ENCODE measurements around the gene SLC22A15. TPM values are rescaled to one million over a fixed set of nuclear protein-coding genes. Genes with fewer than 3 reads are reported as not detected.
"Not testable (repeated sequence)": the region's sequence is repeated elsewhere in the genome, so short reads cannot be mapped to it uniquely, and the experiment has no call there.

Gene SLC22A15
- total RNA-seq, 1 donor from 2014 or later: 5.3 TPM

GRCh38 chr1:115989699-115990098 lies 13.4 kb downstream of the SLC22A15 start:
- no peak overlapping the region for H3K4me3 Mint-ChIP-seq (ENCODE audit: low read depth)
- no peaks in the 10 kb centered on the region for H3K4me1 Mint-ChIP-seq (ENCODE audit: low read depth)
- TF ChIP-seq CTCF (IDR thresholded peaks at IDR 0.05; ENCODE audit: unreplicated experiment): no peak
- no peak overlapping the region for H3K27ac Mint-ChIP-seq
- no peak for DNase-seq (ENCODE audit: low spot score, unreplicated experiment)
- no peaks in the 10 kb centered on the region for H3K9me3 Mint-ChIP-seq (ENCODE audit: low read depth)
- H3K36me3 Mint-ChIP-seq (ENCODE audit: insufficient read depth): peaks cover 4% of the 10 kb centered on the region
- H3K27me3 Mint-ChIP-seq: no peaks in the 10 kb centered on the region

- Mint-ChIP-seq H3K4me3 (ENCODE audit: low read depth) (no peak overlapping the region), H3K27ac (no peak overlapping the region), H3K9me3 (ENCODE audit: low read depth) (peaks cover 2% of the 10 kb centered on the region), H3K27me3 (no peaks in the 10 kb centered on the region), H3K36me3 (ENCODE audit: insufficient read depth) (peaks cover 7% of the 10 kb centered on the region), H3K4me1 (ENCODE audit: low read depth) (no peaks in the 10 kb centered on the region)
- no peak for DNase-seq (ENCODE audit: low spot score, unreplicated experiment)
- TF ChIP-seq CTCF (IDR thresholded peaks at IDR 0.05; ENCODE audit: unreplicated experiment): no peak
These were observed 15.6 kb downstream of the SLC22A15 start for GRCh38 chr1:115991909-115992308.

DNA sequence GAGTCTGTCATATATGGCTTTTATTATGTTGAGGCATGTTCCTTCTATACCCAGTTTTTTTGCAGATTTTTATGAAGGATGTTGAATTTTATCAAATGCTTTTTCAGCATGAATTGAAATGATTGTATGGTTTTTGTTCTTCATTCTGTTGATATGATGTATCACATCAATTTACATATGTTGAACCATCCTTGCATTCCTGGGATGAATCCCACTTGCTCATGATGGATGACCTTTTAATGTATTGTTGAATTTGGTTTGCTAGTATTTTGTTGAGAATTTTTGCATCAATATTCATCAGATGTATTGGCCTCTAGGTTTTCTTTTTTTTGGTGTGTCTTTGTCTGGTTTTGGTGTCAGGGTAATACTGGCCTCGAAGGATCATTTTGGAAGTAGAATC lies 21.6 kb downstream of the SLC22A15 start:
- Mint-ChIP-seq H3K9me3 (ENCODE audit: low read depth) (peaks cover 27% of the 10 kb centered on the region), H3K36me3 (ENCODE audit: insufficient read depth) (peaks cover 29% of the 10 kb centered on the region)
- not testable (repeated sequence) for H3K27ac Mint-ChIP-seq; H3K27me3 Mint-ChIP-seq; H3K4me3 Mint-ChIP-seq (ENCODE audit: low read depth); H3K4me1 Mint-ChIP-seq (ENCODE audit: low read depth); DNase-seq (ENCODE audit: low spot score, unreplicated experiment)

GRCh38 chr1:116001739-116002487 lies 25.6 kb downstream of the SLC22A15 start:
- no peaks in the 10 kb centered on the region for H3K27me3 Mint-ChIP-seq
- TF ChIP-seq CTCF (IDR thresholded peaks at IDR 0.05; ENCODE audit: unreplicated experiment): no peak
- DNase-seq (ENCODE audit: low spot score, unreplicated experiment): no peak
- H3K4me1 Mint-ChIP-seq (ENCODE audit: low read depth): no peaks in the 10 kb centered on the region
- peaks cover 33% of the 10 kb centered on the region for H3K9me3 Mint-ChIP-seq (ENCODE audit: low read depth)
- no peak overlapping the region for H3K4me3 Mint-ChIP-seq (ENCODE audit: low read depth)
- H3K36me3 Mint-ChIP-seq (ENCODE audit: insufficient read depth): peaks cover 26% of the 10 kb centered on the region
- no peak overlapping the region for H3K27ac Mint-ChIP-seq

DNA sequence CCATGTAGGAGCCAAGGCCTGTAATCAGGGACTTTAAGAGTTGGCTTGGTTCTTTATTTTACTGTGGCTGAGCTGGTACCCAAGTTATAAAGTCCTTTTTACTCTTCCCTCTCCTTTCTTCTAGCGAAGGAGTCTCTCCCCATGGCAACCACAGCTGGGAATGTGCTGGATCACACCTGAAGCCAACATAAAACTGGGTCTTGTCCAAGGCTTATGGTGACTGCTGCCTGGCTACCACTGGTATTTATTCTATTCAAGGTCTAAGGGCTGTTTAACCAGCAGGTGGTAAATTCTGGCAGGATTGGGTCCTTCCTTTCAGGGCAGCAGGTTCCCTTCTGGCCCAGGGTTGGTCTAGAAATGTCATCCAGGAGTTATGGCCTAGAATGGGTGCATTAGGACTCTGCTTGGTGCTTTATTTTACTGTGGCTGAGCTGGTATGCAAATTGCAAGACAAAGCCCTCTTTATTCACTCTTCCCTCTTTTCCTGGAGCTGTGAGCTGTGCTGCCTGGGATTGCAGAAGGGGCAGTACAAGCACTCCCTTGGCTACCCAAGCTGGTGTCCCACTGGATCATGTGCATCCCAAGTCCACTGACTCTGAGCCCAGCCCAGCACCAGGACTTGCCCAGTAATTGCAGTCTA lies 26.6 kb downstream of the SLC22A15 start:
- no peaks in the 10 kb centered on the region for H3K27me3 Mint-ChIP-seq
- H3K9me3 Mint-ChIP-seq (ENCODE audit: low read depth): peaks cover 24% of the 10 kb centered on the region
- H3K4me3 Mint-ChIP-seq (ENCODE audit: low read depth): no peak overlapping the region
- H3K36me3 Mint-ChIP-seq (ENCODE audit: insufficient read depth): peaks cover 18% of the 10 kb centered on the region
- no peak for TF ChIP-seq CTCF (IDR thresholded peaks at IDR 0.05; ENCODE audit: unreplicated experiment)
- no peak overlapping the region for H3K27ac Mint-ChIP-seq
- DNase-seq (ENCODE audit: low spot score, unreplicated experiment): no peak
- no peaks in the 10 kb centered on the region for H3K4me1 Mint-ChIP-seq (ENCODE audit: low read depth)

DNA sequence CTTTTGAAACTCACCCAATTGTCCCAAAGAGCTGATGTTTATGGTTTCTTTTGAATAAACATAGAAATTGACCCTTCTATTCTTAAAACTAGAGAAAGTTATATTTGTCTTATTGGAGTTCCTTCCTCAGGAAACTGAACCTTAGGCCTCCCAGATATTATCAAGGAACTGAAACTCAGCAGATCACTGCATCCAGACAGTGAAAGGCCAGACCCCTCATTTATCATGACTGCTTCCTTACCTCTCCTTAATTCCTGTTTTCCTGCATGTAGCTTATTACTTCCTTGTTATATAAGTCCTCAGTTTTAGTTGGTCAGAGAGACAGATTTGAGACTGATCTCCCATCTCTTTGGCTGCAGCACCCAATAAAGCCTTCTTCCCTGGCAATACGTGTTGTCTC lies 27.5 kb downstream of the SLC22A15 start:
- no peak for TF ChIP-seq CTCF (IDR thresholded peaks at IDR 0.05; ENCODE audit: unreplicated experiment)
- no peak for DNase-seq (ENCODE audit: low spot score, unreplicated experiment)
- no peak overlapping the region for H3K4me3 Mint-ChIP-seq (ENCODE audit: low read depth)
- no peaks in the 10 kb centered on the region for H3K27me3 Mint-ChIP-seq
- peaks cover 16% of the 10 kb centered on the region for H3K9me3 Mint-ChIP-seq (ENCODE audit: low read depth)
- peaks cover 4% of the 10 kb centered on the region for H3K4me1 Mint-ChIP-seq (ENCODE audit: low read depth)
- H3K27ac Mint-ChIP-seq: no peak overlapping the region
- peaks cover 13% of the 10 kb centered on the region for H3K36me3 Mint-ChIP-seq (ENCODE audit: insufficient read depth)

Data from progenitor cell of endocrine pancreas (in vitro differentiated cells).